HG03521 (cell line): ENCODE data around the gene FBXO28.
"Not testable (repeated sequence)": the region's sequence is repeated elsewhere in the genome, so short reads cannot be mapped to it uniquely, and the experiment has no call there.

Experiments used
- ATAC-seq: cut with Tn5 transposase; IDR thresholded peaks from one replicate; pipeline ENCODE4 v1.9.1; 2021; ENCODE audit warnings: mild to moderate bottlenecking, moderate library complexity; ENCODE audit not compliant: unreplicated experiment

The FBXO28 gene

DNA sequence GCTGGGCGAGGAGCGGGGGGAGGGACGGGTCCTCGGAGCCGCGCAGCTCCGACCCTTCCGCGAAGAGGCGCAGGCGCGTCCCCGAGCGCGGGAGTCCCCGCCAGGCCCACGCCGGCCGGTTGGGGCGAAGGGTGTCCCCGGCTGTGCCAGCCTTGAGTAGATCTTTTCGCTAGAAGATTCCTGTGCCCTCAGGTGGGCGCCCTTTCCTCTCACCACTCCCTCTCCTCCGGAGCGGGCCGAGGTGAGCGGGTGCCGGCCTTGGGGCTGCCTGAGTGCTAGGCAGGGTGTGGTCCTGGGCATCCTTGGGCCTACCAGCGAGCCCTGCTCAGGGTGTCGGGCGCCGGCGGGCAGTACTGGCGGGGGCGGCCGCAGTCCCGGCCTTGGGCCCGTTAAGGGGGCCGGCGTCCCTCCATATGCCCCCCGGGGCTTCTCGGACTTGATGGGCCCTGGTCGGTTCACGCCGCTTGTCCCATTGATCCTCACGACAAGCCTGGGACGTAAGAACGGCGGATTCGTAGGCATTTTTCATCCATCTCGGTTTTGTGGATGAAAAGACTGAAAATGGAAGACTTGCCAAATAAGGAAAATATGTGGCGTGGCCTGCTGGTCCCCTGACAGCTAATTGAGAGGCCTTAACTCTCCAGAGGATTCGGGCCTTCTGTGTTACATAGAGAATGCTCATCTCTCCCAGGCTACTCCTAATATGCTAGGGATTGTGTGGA lies 69.8 kb downstream of the FBXO28 start:
- ATAC-seq, result peak; percentile 41

DNA sequence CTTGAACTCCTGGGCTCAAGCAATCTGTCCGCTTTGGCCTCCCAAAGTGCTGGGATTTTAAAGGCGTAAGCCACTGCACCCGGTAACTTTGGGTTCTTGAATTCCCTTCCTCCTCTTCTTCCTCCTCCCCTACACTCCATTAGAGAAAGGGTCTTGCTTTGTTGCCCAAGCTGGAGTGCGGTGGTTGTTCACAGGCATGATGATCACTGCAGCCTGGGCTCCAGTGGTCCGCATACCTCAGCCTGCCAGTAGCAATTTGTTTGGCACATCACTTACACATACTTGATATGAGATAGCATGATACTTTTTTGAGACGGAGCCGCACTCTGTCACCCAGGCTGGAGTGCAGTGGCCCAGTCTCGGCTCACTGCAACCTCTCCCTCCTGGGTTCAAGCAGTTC lies 71.3 kb downstream of the FBXO28 start:
- ATAC-seq, result no peak

DNA sequence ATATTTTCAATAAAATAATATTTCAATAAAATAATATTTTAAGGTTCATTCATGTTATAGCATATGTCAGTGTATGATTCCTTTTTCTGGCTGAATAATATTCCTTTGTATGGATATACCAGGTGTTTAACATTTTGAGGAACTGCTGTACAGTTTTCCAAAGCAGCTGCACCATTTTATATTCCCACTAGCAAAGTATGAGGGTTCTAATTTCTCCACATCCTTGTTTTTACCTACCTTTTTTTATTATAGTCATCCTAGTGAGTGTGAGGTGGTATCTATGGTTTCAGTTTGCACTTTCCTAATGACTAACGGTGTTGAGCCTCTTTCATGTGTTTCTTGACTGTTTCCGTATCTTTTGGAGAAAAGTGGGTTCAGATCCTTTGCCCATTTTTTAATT lies 74.4 kb downstream of the FBXO28 start:
- ATAC-seq, result no peak

DNA sequence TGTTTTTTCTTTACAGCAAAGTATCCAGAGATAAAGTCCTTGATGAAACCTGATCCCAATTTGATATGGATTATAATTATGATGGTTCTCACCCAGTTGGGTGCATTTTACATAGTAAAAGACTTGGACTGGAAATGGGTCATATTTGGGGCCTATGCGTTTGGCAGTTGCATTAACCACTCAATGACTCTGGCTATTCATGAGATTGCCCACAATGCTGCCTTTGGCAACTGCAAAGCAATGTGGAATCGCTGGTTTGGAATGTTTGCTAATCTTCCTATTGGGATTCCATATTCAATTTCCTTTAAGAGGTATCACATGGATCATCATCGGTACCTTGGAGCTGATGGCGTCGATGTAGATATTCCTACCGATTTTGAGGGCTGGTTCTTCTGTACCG lies 75.7 kb downstream of the FBXO28 start:
- no peak for ATAC-seq

DNA sequence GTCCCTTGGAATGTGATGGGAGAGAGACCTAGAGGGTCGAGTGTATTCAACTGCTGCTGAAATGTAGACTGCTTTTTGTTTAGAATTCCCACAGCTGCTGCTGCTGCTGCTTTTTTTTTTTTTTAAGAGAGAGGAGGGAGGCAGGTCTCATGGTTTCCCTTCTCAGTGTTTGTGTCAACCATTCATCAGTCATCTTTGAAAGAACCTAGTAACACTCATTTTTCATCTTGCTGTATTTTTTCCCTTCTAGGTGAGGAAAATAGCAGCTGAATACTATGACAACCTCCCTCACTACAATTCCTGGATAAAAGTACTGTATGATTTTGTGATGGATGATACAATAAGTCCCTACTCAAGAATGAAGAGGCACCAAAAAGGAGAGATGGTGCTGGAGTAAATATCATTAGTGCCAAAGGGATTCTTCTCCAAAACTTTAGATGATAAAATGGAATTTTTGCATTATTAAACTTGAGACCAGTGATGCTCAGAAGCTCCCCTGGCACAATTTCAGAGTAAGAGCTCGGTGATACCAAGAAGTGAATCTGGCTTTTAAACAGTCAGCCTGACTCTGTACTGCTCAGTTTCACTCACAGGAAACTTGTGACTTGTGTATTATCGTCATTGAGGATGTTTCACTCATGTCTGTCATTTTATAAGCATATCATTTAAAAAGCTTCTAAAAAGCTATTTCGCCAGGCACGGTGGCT lies 78.3 kb downstream of the FBXO28 start:
- no peak for ATAC-seq

DNA sequence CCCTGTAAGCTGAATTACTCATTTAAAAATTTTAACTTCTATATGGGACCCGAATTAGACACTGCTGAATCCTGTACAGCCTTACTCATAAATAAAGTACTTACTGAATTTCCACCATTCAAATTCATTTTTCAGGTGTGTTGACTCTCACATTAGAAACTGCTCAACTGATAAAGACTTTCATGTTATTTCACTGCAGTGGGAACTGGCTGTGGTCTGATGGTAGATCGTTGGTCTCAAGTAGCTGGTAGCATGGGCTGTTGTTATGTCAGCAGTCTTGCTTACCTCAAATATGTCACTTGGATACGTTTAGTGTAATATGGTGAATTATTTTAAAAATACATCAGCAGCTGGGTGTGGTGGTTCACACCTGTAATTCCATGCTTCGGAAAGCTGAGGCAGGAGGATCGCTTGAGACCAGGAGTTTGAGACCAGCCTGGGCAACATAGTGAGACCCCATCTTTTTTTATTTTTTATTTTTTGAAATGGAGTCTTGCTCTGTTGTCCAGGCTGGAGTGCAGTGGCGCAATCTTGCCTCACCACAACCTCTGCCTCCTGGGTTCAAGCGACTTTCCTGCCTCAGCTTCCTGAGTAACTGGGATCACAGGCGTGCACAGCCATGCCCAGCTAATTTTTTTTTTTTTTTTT lies 79.5 kb downstream of the FBXO28 start:
- ATAC-seq, result no peak

DNA sequence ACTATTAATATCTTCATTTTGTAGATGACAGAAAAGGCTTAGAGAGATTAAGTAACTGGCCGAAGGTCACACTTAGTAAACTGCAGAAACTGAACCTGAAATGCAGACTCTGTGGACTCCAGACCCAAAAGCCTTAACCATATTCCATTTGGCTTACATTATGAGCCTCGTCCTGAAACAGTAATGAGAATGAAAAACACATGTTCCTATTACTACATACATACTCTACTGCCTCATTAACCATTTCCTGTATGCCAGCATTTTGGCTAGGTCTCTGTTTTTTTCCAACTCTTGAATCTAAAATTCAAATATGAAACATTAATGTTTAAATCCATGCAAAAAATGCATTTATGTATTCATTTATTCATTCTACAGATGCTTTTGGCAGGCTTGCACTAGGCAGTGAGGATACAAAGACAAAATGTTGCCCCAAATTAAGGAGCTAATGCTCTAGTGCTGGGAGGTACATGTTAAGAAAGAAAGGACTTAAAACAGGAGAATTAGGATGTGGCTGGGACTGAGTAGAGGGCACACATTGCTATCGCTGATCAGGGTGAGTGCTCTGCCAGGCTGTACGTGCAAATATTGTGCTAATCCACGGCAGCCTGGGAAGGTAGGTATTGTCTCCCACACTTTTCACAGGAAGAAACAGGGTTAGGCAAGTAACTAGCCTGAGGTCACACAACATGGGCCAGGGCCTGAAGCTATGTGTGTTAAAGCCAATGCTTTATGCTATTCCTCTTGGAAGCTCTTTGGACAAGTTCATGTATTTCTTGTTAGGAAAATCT lies 83.1 kb downstream of the FBXO28 start:
- ATAC-seq, result no peak

DNA sequence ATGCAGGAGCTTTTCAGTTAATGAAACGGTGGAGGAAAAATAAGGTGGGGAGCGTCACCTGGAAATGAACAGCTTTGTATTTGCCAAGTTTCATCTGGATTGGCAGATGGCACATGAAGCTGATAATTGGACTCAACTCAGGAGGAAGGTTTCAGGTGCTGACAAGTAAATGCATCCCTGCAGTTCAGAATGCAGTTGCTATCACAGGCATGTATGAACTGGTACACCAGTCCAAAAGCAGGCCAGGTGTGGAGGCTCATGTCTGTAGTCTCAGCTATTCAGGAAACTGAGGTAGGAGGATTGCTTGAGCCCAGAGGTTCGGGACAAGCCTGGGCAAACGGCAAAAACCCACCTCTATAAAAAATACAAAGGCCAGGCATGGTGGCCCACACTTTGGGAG lies 84.7 kb downstream of the FBXO28 start:
- no peak for ATAC-seq

DNA sequence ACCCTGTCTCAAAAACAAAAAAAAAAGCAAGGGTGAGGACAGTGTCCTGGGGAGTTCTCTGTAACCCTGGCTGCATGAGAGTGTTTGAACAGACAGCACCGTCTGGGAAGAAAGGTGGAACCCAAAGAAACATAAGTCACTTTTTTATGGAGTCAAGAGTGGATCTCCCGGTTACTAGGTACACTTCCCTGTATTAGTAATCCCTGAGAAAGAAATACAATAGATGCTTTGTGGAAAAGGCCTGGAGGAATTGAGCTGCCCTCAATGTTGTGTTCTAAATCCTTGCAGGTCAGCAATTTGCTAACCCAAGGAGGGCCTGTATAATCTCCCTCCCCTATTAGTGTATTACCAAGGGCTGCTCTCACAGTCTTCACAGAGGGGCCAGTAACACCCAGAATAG lies 85.8 kb downstream of the FBXO28 start:
- ATAC-seq, result no peak

DNA sequence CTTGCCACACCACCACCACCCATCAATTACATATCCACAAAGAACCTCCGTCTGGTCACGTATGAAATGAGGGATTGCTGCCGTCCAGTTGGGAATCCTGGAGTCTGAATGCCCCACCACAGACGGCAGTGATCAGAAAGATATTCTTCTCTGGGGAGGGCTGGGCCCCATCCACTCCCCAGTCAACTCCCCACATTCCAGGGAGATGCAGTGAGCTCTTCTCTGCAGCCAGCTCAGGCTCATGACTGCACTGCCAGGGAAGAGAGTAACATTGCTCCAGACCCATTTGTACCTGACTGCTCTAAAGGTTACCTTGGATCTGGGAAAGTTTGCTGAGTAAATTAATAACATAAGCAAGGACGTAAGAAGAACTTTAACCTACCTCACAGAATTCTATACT lies 87.5 kb downstream of the FBXO28 start:
- no peak for ATAC-seq

DNA sequence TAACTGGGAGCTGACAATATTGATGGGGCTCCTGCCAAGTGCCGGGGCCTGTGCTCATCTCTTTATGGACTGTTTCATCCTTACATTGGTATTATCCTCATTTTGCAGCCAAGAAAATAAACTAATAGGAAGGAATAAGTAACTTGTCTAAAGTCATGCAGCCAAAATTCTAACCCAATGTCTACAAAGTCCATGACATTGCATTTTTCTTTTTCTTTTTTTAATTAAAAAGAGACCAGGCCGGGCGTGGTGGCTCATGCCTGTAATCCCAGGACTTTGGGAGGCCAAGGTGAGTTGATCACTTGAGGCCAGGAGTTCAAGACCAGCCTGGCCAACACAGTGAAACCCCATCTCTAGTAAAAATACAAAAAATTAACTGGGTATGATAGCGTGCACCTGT lies 87.9 kb downstream of the FBXO28 start:
- no peak for ATAC-seq

DNA sequence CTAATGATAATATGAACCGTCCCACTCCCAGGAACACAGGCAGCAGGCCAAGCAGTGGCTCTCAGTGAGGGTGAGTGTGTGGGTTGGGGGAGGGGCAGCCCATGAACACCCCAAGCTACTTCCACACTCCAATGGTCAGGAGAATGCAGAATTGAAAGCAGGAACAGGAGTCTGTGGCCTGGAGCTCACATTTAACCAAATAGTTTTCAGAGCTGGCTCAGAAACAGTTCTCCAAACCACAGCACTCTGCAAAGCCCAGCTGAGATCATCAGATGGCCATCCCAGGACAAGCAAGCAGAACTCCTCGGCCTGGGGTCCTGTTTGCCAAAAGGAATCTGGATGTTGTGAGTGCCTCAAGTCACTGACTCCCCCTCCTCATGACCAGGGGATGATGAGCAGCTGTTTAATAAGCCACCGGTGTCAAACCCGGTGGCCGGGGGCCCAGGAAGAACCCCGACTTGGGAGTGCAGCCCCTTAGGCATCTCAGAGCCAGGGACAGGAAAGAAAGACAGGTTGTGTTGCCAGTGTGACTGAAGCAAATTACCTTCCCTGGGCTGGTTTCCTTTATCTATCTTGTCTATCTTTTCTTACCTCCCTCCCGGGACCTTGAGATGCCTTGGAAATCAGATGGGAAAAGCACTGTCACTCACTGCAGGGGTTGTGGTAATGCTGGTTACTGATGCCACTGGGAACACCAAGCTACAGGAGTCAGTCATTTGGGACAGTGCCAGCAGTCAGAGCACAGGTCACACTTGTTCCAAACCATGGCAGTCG lies 89.5 kb downstream of the FBXO28 start:
- ATAC-seq, result peak; percentile 58

DNA sequence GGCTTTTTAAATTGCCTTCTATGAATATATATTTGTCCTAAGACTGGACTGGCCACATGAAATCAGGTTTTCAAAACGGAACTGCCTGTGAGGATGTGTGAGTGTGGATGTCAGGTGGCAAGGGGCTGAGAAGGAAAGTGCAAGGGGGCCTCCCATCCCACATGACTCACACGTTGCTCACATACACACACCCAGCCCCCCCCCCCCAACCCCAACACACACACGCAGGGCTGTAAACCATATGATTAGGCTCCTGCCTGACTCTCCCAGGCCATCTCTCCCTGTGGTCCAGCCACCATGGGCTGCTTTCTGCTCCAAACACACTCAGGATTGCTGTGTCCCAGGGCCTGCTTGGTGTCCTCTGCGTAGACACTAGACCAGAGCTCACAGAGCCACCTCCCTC lies 91.5 kb downstream of the FBXO28 start:
- ATAC-seq, result no peak

DNA sequence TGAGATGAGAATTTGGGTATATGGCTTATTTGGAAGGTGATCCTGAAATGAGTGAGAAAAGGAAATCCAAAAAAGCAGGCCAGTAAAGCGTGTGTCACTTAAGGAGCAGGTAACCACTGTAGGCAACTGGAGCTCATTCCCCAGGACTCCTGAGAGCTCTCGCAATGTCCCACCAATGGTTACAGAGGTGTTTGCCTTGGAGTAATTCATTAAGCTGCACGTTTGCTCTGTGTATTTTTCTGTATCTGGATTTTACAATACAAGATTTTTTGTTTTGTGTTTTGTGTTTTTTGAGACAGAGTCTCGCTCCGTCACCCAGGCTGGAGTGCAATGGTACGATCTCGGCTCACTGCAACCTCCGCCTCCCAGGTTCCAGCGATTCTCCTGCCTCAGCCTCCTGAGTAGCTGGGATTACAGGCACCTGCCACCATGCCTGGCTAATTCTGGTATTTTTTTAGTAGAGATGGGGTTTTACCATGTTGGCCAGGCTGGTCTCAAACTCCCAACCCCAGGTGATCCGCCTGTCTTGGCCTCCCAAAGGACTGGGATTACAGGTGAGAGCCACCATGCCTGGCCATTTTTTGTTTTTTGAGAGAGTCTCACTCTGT lies 92.1 kb downstream of the FBXO28 start:
- ATAC-seq, result not testable (repeated sequence)

DNA sequence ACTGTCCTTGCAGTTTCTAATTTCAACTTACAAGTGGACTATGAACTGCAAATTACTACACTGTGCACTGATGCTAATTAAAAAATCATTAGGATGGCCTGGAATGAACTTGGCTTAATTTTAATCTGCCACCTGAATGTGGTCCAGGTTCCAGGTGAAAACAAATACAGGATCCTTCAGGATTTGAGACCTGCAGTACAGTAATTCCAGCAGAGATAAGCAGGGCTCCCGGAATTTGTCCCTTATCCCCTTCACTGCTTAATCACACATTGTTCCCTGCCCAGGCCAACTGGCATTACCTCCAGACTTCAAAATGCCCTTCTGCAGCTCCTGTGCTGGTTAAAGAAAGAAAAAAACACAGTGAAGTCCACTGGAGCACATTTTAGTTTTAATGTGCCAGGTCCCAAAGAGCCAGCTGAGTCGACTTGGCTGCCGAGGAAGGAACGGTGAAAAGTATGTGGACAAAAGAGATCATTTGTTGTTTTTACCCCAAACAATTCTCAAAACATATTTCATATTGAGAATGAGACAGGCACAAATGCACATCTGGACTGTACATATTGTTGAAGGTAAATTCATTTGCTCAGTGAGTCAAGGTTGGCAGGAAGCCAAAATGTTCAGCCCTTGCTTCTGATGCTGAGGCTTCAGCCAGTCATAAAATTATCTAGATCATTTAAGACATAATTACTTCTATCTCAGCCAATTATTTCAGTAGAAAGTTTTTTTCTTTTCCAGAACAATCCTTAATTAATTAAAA lies 97.5 kb downstream of the FBXO28 start:
- no peak for ATAC-seq
